DMS53 treated with DMSO at 0.1 percent for 48 hours (cell line): ENCODE measurements around the gene NES.
A peak's percentile ranks its signal among the peaks of the same experiment; 100 is the strongest.

Experiments used
- DNase-seq: peaks from one replicate; lab custom pipeline; 2025; ENCODE audit not compliant: unreplicated experiment; lab: John Stamatoyannopoulos, UW

NES gene

GRCh38 chr1:156663178-156663577 is 14.0 kb downstream of the NES start:
- DNase-seq: peak; percentile 58

- no peak for DNase-seq
Measured at GRCh38 chr1:156662800-156663055, 14.5 kb downstream of the NES start.

GRCh38 chr1:156662005-156662799 is 15.0 kb downstream of the NES start:
- DNase-seq: no peak

- DNase-seq: peak; percentile 58
Measured at GRCh38 chr1:156660752-156661112, 16.5 kb downstream of the NES start.

GRCh38 chr1:156659988-156660751 is 17.0 kb downstream of the NES start:
- peak; percentile 94 for DNase-seq

- no peak for DNase-seq
Measured at GRCh38 chr1:156659661-156659987, 17.6 kb downstream of the NES start.

GRCh38 chr1:156658945-156659574 is 18.1 kb downstream of the NES start:
- DNase-seq: no peak

- DNase-seq: no peak
Measured at GRCh38 chr1:156658496-156658895, 18.7 kb downstream of the NES start.

GRCh38 chr1:156657741-156658319 is 19.4 kb downstream of the NES start:
- peak; percentile 67 for DNase-seq

- peak; percentile 69 for DNase-seq
Measured at GRCh38 chr1:156656806-156657740, 20.1 kb downstream of the NES start.

- DNase-seq: no peak
Measured at GRCh38 chr1:156655904-156656516, 21.2 kb downstream of the NES start.

- no peak for DNase-seq
Measured at GRCh38 chr1:156655151-156655903, 21.9 kb downstream of the NES start.

GRCh38 chr1:156654700-156655099 is 22.5 kb downstream of the NES start:
- DNase-seq: no peak

GRCh38 chr1:156652992-156653355 is 24.2 kb downstream of the NES start:
- DNase-seq: no peak

- no peak for DNase-seq
Measured at GRCh38 chr1:156652131-156652991, 24.8 kb downstream of the NES start.

GRCh38 chr1:156648951-156649350 is 28.3 kb downstream of the NES start:
- no peak for DNase-seq

GRCh38 chr1:156648496-156648895 is 28.7 kb downstream of the NES start:
- no peak for DNase-seq

- no peak for DNase-seq
Measured at GRCh38 chr1:156647351-156647750, 29.9 kb downstream of the NES start.

GRCh38 chr1:156646738-156647211 is 30.4 kb downstream of the NES start:
- no peak for DNase-seq
